ENCODE measurements around the gene ASH1L.

ASH1L gene

DNA sequence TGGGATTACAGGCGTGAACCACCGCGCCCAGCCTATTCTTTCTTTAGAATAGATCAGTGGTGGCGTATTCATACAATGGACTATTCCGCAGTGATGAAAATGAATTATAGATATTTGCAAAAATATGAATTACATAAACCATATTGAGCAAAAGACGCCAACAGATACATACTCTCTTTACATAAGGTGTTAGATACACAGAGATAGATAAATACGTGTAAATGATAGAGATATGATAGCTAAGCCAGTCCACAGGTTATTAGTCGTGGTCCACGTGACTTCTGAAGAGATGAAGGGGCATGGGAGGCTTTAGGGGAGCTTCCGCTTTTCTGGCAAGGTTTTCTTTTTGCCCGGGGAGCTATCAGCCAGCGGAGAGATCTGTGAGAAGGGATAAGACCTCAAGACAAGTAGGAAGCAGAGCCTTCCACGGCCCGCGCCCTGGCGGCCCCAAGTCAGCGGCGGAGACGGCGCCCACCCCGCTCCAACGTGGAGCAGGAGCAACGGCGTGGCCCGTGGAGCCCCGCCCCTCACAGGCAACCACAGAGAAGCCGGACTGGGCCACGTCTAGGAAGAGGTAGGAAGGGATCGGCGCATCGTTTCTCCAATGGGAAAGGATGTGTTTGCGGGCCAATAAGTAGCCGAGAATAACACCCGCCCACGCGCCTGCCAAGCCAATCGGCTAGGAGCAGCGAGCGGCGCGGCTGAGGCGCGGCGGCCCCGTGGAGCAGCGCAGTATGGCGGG lies 47.1 kb upstream of the ASH1L start, which contains the start of gene MSTO1 (continued):
- TF ChIP-seq GLIS2 (tag by site-specific recombination; IDR thresholded peaks at IDR 0.05) (peak; percentile 7; the same call in 1 of the 2 replicates), HOXC10 (CRISPR knock-in tag; IDR thresholded peaks at IDR 0.05) (no peak), ZNF473 (tag by site-specific recombination; IDR thresholded peaks at IDR 0.05) (no peak), ZNF791 (tag by site-specific recombination; IDR thresholded peaks at IDR 0.05) (no peak), ZNF830 (tag by site-specific recombination; IDR thresholded peaks at IDR 0.05; ENCODE audit: low read depth) (no peak), ZNF639 (tag by site-specific recombination; IDR thresholded peaks at IDR 0.05) (no peak), ZNF169 (tag by site-specific recombination; IDR thresholded peaks at IDR 0.05) (no peak), ZNF146 (tag by site-specific recombination; IDR thresholded peaks at IDR 0.05) (no peak), MEIS1 (CRISPR knock-in tag; IDR thresholded peaks at IDR 0.05; ENCODE audit: borderline replicate concordance) (no peak), ZNF311 (tag by site-specific recombination; IDR thresholded peaks at IDR 0.05; ENCODE audit: borderline replicate concordance) (no peak), ZNF335 (tag by site-specific recombination; conservative IDR thresholded peaks at IDR 0.05) (peak; percentile 83), ZNF423 (tag by site-specific recombination; IDR thresholded peaks at IDR 0.05) (no peak), HOXA7 (CRISPR knock-in tag; IDR thresholded peaks at IDR 0.05; ENCODE audit: borderline replicate concordance) (no peak), ZBTB7A (tag by site-specific recombination; IDR thresholded peaks at IDR 0.05; ENCODE audit: low read depth) (no peak), ZNF16 (tag by site-specific recombination; IDR thresholded peaks at IDR 0.05; ENCODE audit: low read depth) (no peak), ZNF626 (tag by site-specific recombination; IDR thresholded peaks at IDR 0.05) (no peak), ZNF629 (tag by site-specific recombination; IDR thresholded peaks at IDR 0.05) (peak; percentile 38; the same call in 1 of the 2 replicates), ZNF530 (tag by site-specific recombination; IDR thresholded peaks at IDR 0.05; ENCODE audit: low read depth) (no peak), ZNF501 (tag by site-specific recombination; IDR thresholded peaks at IDR 0.05) (peak; percentile 82; the same call in 1 of the 2 replicates), ZNF768 (tag by site-specific recombination; IDR thresholded peaks at IDR 0.05) (no peak), TSHZ1 (tag by site-specific recombination; IDR thresholded peaks at IDR 0.05; ENCODE audit: borderline replicate concordance) (no peak), ZNF596 (tag by site-specific recombination; IDR thresholded peaks at IDR 0.05) (no peak), GLI4 (tag by site-specific recombination; IDR thresholded peaks at IDR 0.05) (no peak)
- TF ChIP-seq, protein P1, sequence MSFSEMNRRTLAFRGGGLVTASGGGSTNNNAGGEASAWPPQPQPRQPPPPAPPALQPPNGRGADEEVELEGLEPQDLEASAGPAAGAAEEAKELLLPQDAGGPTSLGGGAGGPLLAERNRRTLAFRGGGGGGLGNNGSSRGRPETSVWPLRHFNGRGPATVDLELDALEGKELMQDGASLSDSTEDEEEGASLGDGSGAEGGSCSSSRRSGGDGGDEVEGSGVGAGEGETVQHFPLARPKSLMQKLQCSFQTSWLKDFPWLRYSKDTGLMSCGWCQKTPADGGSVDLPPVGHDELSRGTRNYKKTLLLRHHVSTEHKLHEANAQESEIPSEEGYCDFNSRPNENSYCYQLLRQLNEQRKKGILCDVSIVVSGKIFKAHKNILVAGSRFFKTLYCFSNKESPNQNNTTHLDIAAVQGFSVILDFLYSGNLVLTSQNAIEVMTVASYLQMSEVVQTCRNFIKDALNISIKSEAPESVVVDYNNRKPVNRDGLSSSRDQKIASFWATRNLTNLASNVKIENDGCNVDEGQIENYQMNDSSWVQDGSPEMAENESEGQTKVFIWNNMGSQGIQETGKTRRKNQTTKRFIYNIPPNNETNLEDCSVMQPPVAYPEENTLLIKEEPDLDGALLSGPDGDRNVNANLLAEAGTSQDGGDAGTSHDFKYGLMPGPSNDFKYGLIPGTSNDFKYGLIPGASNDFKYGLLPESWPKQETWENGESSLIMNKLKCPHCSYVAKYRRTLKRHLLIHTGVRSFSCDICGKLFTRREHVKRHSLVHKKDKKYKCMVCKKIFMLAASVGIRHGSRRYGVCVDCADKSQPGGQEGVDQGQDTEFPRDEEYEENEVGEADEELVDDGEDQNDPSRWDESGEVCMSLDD (tag by site-specific recombination; IDR thresholded peaks at IDR 0.05): no peak
- TF ChIP-seq, protein P2, sequence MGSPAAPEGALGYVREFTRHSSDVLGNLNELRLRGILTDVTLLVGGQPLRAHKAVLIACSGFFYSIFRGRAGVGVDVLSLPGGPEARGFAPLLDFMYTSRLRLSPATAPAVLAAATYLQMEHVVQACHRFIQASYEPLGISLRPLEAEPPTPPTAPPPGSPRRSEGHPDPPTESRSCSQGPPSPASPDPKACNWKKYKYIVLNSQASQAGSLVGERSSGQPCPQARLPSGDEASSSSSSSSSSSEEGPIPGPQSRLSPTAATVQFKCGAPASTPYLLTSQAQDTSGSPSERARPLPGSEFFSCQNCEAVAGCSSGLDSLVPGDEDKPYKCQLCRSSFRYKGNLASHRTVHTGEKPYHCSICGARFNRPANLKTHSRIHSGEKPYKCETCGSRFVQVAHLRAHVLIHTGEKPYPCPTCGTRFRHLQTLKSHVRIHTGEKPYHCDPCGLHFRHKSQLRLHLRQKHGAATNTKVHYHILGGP (tag by site-specific recombination; IDR thresholded peaks at IDR 0.05): no peak
- TF ChIP-seq, protein P3, sequence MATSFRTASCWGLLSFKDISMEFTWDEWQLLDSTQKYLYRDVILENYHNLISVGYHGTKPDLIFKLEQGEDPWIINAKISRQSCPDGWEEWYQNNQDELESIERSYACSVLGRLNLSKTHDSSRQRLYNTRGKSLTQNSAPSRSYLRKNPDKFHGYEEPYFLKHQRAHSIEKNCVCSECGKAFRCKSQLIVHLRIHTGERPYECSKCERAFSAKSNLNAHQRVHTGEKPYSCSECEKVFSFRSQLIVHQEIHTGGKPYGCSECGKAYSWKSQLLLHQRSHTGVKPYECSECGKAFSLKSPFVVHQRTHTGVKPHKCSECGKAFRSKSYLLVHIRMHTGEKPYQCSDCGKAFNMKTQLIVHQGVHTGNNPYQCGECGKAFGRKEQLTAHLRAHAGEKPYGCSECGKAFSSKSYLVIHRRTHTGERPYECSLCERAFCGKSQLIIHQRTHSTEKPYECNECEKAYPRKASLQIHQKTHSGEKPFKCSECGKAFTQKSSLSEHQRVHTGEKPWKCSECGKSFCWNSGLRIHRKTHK (tag by site-specific recombination; IDR thresholded peaks at IDR 0.05): no peak
- TF ChIP-seq, protein P4, sequence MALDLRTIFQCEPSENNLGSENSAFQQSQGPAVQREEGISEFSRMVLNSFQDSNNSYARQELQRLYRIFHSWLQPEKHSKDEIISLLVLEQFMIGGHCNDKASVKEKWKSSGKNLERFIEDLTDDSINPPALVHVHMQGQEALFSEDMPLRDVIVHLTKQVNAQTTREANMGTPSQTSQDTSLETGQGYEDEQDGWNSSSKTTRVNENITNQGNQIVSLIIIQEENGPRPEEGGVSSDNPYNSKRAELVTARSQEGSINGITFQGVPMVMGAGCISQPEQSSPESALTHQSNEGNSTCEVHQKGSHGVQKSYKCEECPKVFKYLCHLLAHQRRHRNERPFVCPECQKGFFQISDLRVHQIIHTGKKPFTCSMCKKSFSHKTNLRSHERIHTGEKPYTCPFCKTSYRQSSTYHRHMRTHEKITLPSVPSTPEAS (tag by site-specific recombination; IDR thresholded peaks at IDR 0.05): no peak
